Central memory CD8-positive, alpha-beta T cell (primary cell): ENCODE results near the gene CCDC87.

ENCODE experiments used
- ATAC-seq: fragments of 150-1000 bp; cut with Tn5 transposase; replicated peaks from 2 replicates; pipeline ENCODE4 v1.10.0; 2022; ENCODE audit warnings: mild to moderate bottlenecking, moderate FRiP score, moderate number of reproducible peaks; ENCODE audit not compliant: poor library complexity, severe bottlenecking; ENCODE audit errors: extremely low read depth
- DNase-seq, 2 donors: peaks; one replicate each; pipeline ENCODE4 v3.0.0; 2021; ENCODE audit warnings: low spot score in 2 of 2
- H3K27ac Mint-ChIP-seq: one replicate; pipeline ENCODE4 v1.8.0; 2022; ENCODE audit warnings: low read depth, mild to moderate bottlenecking, moderate library complexity, mixed read lengths
- H3K27me3 Mint-ChIP-seq: one replicate; pipeline ENCODE4 v1.8.0; 2022; ENCODE audit warnings: mixed read lengths
- H3K36me3 Mint-ChIP-seq: one replicate; pipeline ENCODE4 v1.8.0; 2022; ENCODE audit warnings: mild to moderate bottlenecking, moderate library complexity, mixed read lengths; ENCODE audit not compliant: insufficient read depth
- H3K4me1 Mint-ChIP-seq: one replicate; pipeline ENCODE4 v1.8.0; 2022; ENCODE audit warnings: mixed read lengths
- H3K4me3 Mint-ChIP-seq: one replicate; pipeline ENCODE4 v1.8.0; 2022; ENCODE audit warnings: mild to moderate bottlenecking, moderate library complexity, mixed read lengths
- H3K9me3 Mint-ChIP-seq: one replicate; pipeline ENCODE4 v1.8.0; 2022; ENCODE audit warnings: mixed read lengths

CCDC87 gene

DNA sequence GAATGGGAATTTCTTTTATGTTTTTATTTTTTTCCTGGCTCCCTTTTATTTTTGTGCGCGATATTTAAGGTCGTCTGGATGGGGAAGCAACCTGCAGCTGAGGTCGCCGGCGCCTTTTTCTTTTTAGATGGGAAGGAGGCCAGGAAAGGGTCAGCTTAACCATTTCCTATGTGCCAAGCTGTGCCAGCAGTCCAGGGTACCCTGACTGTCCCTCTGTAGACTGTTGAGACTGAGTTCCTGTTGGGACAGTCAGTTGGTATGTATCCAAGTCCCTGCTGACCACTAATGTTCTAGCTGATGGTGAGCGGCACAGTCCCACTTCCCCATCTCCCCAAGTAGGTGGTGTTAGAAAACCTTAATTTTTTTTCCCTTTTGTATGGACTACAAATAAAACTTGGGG, 34.1 kb upstream of the CCDC87 start:
- Mint-ChIP-seq H3K27me3 (no peaks in the 10 kb centered on the region), H3K4me1 (peaks cover 74% of the 10 kb centered on the region), H3K36me3 (peaks cover 86% of the 10 kb centered on the region), H3K4me3 (no peak overlapping the region), H3K9me3 (no peaks in the 10 kb centered on the region), H3K27ac (peak overlapping the region; percentile 80)
- no peak for ATAC-seq
- no peak for DNase-seq

DNA sequence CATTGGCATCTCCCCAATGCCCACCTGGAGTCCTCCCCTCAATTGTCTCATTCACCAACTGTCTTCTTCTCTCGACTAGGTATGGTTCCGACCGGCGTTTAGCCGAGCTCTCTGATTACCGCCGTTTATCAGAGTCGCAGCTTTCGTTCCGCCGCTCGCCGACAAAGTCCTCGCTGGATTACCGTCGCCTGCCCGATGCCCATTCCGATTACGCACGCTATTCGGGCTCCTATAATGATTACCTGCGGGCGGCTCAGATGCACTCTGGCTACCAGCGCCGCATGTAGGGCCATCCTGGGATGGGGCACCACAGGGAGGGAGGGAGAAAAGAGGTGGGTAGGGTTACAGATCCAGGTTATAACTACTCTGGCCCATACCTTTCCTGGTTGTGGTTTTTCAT, 33.5 kb upstream of the CCDC87 start:
- no peak overlapping the region for H3K4me3 Mint-ChIP-seq
- peak overlapping the region; percentile 80 for H3K27ac Mint-ChIP-seq
- no peaks in the 10 kb centered on the region for H3K27me3 Mint-ChIP-seq
- peaks cover 75% of the 10 kb centered on the region for H3K4me1 Mint-ChIP-seq
- no peak for DNase-seq
- ATAC-seq = no peak
- H3K36me3 Mint-ChIP-seq = peaks cover 87% of the 10 kb centered on the region
- H3K9me3 Mint-ChIP-seq = no peaks in the 10 kb centered on the region

DNA sequence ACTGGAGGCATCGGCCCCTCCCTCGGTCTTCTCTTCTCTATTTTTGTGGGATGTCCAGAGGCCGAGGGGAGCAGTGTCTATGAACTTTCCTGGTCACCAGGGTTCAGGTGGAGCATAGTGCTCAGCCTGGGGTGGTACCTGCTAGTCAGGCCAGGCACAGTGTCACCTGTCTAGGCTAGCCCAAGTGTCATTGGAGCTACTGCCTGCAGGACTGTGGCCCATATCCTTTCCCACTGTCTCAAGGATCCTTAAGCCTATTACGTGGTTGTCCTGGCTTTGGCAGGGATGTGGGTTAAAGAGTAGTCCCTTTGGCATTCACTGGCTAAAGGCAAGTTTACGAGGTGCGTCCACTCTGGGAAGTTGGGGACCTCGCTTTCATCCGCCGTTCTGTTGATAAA, 32.9 kb upstream of the CCDC87 start:
- H3K4me1 Mint-ChIP-seq = peaks cover 81% of the 10 kb centered on the region
- ATAC-seq (no peak), DNase-seq (no peak)
- H3K9me3 Mint-ChIP-seq = no peaks in the 10 kb centered on the region
- H3K27me3 Mint-ChIP-seq = no peaks in the 10 kb centered on the region
- peak overlapping the region; percentile 80 for H3K27ac Mint-ChIP-seq
- H3K36me3 Mint-ChIP-seq = peaks cover 87% of the 10 kb centered on the region
- no peak overlapping the region for H3K4me3 Mint-ChIP-seq

DNA sequence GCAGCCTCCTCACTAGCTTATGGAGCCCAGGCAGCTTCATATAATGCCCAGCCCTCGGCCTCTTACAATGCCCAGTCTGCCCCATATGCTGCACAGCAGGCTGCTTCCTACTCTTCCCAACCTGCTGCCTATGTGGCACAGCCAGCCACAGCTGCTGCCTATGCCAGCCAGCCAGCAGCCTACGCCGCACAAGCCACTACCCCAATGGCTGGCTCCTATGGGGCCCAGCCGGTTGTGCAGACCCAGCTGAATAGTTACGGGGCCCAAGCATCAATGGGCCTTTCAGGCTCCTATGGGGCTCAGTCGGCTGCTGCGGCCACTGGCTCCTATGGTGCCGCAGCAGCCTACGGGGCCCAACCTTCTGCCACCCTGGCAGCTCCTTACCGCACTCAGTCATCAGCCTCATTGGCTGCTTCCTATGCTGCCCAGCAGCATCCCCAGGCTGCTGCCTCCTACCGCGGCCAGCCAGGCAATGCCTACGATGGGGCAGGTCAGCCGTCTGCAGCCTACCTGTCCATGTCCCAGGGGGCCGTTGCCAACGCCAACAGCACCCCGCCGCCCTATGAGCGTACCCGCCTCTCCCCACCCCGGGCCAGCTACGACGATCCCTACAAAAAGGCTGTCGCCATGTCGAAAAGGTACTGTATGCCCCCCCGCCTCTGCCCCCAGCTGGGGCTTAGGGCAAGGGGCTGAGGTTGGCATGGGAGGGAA, 32.3 kb upstream of the CCDC87 start:
- Mint-ChIP-seq H3K36me3 (peaks cover 88% of the 10 kb centered on the region), H3K4me1 (peaks cover 80% of the 10 kb centered on the region), H3K4me3 (no peak overlapping the region), H3K27ac (peak overlapping the region; percentile 80), H3K27me3 (no peaks in the 10 kb centered on the region), H3K9me3 (no peaks in the 10 kb centered on the region)
- ATAC-seq = no peak
- no peak for DNase-seq

DNA sequence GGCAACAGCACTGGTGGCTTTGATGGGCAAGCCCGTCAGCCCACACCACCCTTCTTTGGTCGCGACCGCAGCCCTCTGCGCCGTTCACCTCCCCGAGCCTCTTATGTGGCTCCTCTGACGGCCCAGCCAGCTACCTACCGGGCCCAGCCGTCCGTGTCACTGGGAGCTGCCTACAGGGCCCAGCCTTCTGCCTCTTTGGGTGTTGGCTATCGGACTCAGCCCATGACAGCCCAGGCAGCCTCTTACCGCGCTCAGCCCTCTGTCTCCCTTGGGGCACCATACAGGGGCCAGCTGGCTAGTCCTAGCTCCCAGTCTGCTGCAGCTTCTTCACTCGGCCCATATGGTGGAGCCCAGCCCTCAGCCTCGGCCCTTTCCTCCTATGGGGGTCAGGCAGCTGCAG, 31.6 kb upstream of the CCDC87 start:
- DNase-seq (no peak), ATAC-seq (no peak)
- H3K9me3 Mint-ChIP-seq = no peaks in the 10 kb centered on the region
- peaks cover 87% of the 10 kb centered on the region for H3K36me3 Mint-ChIP-seq
- no peak overlapping the region for H3K4me3 Mint-ChIP-seq
- no peaks in the 10 kb centered on the region for H3K27me3 Mint-ChIP-seq
- peaks cover 81% of the 10 kb centered on the region for H3K4me1 Mint-ChIP-seq
- H3K27ac Mint-ChIP-seq = peak overlapping the region; percentile 80

DNA sequence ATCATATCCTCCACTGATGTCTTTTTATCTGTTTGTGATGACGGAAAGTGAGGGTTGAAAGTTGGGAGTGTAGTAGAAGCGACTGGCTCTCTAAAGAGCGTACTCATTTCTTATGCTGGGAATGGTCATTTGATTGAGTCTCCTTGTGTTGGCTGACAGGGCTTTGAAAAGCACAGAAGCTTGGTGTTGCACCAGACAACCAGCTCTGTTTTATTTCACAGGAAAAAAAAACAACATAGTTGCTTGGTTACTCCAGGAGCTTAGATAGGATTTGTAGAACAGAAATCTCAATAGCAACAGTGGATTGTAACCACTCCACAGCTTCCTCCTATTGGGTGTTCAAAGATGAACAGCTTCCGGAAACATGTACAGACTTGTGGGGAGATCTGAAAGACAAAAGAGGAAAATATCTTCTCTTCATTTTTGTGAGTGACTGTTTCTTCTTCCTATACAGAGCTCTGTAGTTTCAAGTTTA, 26.3 kb upstream of the CCDC87 start:
- H3K4me3 Mint-ChIP-seq = peak overlapping the region; percentile 97
- peaks cover 74% of the 10 kb centered on the region for H3K36me3 Mint-ChIP-seq
- peak in 1 of 2 donors; percentile 45 for DNase-seq
- peak overlapping the region; percentile 99 for H3K27ac Mint-ChIP-seq
- ATAC-seq = peak; percentile 50
- H3K4me1 Mint-ChIP-seq = peaks cover 80% of the 10 kb centered on the region
- no peaks in the 10 kb centered on the region for H3K9me3 Mint-ChIP-seq
- H3K27me3 Mint-ChIP-seq = no peaks in the 10 kb centered on the region

DNA sequence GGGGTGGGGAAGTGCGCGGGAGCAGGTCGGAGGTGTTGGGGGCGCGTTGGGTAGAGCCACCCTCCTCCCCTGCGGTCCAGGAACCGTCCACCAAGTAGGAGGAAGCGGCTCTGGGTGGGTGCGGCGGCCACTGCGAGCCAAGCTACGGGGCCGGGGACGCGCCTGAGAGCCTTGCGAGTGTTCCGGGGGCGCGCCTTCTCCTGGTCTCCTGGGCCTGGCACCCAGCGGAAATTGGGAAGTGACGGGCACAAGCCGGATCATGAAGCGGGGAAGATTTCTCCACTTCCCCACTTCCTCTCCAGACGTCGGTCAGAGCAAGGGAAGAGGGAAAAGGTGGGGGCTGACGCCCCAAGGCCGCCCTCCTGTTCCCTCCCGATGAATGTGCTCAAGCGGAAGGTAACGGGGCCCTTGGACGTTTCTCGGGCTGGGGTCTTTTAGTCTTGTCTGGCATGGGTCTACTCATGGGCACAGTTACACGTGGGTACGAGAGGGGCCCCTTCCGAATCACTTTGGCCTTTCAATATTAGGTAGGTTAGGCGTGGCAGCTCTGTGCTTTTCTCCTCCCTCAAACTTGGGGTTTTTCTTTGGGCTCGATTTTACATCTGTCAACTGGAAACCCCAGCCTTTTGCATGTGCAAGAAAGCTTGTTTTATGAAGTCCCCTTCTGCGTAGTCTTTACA, 24.4 kb upstream of the CCDC87 start:
- ATAC-seq (peak; percentile 20), DNase-seq (peak in 1 of 2 donors; percentile 23)
- Mint-ChIP-seq H3K4me3 (peak overlapping the region; percentile 97), H3K9me3 (no peaks in the 10 kb centered on the region), H3K4me1 (peaks cover 62% of the 10 kb centered on the region), H3K36me3 (peaks cover 57% of the 10 kb centered on the region), H3K27me3 (no peaks in the 10 kb centered on the region), H3K27ac (peak overlapping the region; percentile 99)

DNA sequence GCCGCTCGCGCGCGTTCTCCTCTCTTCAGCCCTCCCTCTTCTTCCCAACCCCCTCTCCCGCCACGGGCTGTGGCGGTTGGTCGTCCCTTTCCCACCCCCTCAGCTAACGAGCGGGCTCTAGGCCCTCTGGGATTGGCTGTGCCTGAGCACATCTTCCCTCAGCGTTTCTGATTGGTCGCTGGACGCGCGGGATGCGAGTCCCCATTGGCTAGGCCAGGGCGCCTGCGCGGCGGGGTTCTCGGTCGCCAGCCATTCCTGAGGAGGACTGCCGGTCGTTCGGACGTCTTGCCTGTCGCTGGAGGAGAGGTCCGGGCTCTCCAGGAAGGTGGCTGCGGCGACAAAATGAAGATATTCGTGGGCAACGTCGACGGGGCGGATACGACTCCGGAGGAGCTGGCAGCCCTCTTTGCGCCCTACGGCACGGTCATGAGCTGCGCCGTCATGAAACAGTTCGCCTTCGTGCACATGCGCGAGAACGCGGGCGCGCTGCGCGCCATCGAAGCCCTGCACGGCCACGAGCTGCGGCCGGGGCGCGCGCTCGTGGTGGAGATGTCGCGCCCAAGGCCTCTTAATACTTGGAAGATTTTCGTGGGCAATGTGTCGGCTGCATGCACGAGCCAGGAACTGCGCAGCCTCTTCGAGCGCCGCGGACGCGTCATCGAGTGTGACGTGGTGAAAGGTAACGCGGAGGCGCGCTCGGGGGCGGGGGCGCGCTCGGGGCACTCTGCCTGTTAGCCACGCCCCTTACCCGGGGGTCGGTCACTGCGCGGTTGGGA, 23.7 kb upstream of the CCDC87 start, which contains the start of gene RBM14:
Gene RBM14, plus strand, starts transcription at position 252 of the 776 bp plus-strand sequence. Its CDS starts 91 bp downstream, at position 343.
- H3K9me3 Mint-ChIP-seq = no peaks in the 10 kb centered on the region
- H3K27ac Mint-ChIP-seq = peak within 1 kb of the TSS; percentile 99
- peaks cover 51% of the 10 kb centered on the region for H3K36me3 Mint-ChIP-seq
- peak within 1 kb of the TSS; percentile 97 for H3K4me3 Mint-ChIP-seq
- H3K4me1 Mint-ChIP-seq = peaks cover 54% of the 10 kb centered on the region
- no peaks in the 10 kb centered on the region for H3K27me3 Mint-ChIP-seq
- ATAC-seq (peak; percentile 85), DNase-seq (peak; percentile 96 to 98)

DNA sequence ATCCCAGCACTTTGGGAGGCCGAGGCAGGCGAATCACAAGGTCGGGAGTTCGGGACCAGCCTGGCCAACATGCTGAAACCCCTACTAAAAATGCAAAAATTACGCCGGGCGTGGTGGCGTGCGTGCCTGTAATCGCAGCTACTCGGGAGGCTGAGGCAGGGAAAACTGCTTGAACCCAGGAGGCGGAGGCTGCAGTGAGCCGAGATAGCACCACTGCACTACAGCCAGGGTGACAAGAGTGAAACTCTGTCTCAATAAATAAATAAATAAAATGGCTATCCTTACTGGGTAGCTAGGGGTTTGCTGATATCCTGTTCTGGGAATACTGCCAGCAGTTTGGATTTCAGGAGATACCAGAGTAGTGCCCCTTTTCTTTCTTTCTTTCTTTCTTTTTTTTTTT, 21.2 kb upstream of the CCDC87 start:
- Mint-ChIP-seq H3K27me3 (no peaks in the 10 kb centered on the region), H3K4me3 (no peak overlapping the region), H3K36me3 (peaks cover 34% of the 10 kb centered on the region), H3K9me3 (no peaks in the 10 kb centered on the region), H3K4me1 (peaks cover 43% of the 10 kb centered on the region), H3K27ac (no peak overlapping the region)
- no peak for DNase-seq
- no peak for ATAC-seq

DNA sequence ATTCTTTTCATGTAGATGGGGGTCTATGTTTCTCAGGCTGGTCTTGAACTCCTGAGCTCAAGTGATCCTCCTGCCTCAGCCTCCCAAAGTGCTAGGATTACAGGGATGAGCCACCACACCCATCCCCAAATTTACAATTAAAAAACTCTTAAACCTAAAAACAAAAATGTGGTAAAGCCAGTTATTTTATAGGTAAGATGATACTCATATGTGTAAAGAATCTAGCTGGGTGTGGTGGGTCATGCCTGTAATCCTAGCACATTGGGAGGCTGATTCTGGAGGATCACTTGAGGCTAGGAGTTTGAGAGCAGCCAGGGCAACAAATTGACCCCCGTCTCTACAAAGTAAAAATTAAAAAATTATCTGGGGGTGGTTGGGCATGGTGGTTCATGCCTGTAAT, 19.6 kb upstream of the CCDC87 start:
- no peak for ATAC-seq
- Mint-ChIP-seq H3K36me3 (peaks cover 21% of the 10 kb centered on the region), H3K4me1 (peaks cover 27% of the 10 kb centered on the region), H3K27me3 (no peaks in the 10 kb centered on the region), H3K4me3 (no peak overlapping the region), H3K9me3 (no peaks in the 10 kb centered on the region), H3K27ac (no peak overlapping the region)
- no peak for DNase-seq

DNA sequence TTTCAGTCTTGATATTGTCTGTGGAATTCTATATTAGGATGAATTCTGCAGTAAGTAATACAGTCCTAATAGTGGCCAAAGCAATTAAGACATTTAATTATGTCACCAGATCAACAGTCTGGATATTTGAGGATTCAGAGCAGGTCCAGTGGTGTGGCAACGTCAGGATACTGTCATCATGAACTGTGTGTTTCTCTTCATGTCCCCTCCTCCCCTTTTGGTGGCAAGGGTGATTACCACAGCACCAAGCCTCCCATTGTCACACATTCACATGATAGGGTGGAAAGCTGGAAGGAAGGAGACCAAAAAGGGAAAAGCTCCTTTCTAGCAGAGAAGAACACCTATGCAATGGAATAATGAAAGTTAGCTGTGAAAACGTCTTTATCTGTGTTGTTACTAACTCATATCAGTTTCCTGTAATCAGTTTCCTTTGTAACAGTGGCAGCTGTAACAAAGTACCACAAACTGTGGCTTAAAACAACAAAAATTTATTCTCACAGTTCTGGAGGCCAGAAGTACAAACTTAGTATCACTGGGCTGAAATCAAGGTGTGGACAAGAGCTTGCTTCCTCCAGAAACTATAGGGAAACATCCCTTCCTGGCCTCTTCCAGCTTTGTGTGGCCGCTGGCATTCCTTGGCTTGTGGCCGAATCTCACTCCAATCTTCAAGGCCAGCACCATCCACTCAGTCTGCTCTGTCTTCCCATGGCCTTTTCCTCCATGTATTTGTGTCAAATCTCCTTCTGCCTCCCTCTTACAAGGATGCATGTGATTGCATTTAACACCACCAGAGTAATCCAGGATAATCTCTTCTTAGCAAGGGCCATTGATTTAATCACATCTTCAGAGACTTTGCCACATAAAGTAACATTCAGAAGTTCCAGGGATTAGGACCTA, 17.1 kb upstream of the CCDC87 start:
- H3K27ac Mint-ChIP-seq = no peak overlapping the region
- peak; percentile 46 for ATAC-seq
- no peak overlapping the region for H3K4me3 Mint-ChIP-seq

More for the DNA sequence above, 17.1 kb upstream of the CCDC87 start:
- Mint-ChIP-seq H3K4me1 (peaks cover 6% of the 10 kb centered on the region), H3K27me3 (no peaks in the 10 kb centered on the region), H3K36me3 (peaks cover 11% of the 10 kb centered on the region), H3K9me3 (no peaks in the 10 kb centered on the region)
- DNase-seq = no peak
